Breast epithelium (tissue), 3 donors: ENCODE measurements around the gene HPCA.

Source experiments
- CTCF ChIP-seq, 3 donors: fragments of 450-650 bp; IDR thresholded peaks; one replicate each; pipeline ENCODE4 v1.5.1; 2016 to 2017; ENCODE audit warnings: antibody characterized with exemption in 3 of 3, mild to moderate bottlenecking in 3 of 3, moderate library complexity in 3 of 3
- POLR2A ChIP-seq: fragments of 450-650 bp; IDR thresholded peaks from one replicate; pipeline ENCODE4 v1.6.1; 2016; ENCODE audit warnings: antibody characterized with exemption, mild to moderate bottlenecking, moderate library complexity
- POLR2AphosphoS5 ChIP-seq, 3 donors: sonication (generic); formaldehyde crosslinking; IDR thresholded peaks; one replicate each; pipeline ENCODE4 v1.6.1; 2017; ENCODE audit warnings: antibody characterized with exemption in 3 of 3

DNA sequence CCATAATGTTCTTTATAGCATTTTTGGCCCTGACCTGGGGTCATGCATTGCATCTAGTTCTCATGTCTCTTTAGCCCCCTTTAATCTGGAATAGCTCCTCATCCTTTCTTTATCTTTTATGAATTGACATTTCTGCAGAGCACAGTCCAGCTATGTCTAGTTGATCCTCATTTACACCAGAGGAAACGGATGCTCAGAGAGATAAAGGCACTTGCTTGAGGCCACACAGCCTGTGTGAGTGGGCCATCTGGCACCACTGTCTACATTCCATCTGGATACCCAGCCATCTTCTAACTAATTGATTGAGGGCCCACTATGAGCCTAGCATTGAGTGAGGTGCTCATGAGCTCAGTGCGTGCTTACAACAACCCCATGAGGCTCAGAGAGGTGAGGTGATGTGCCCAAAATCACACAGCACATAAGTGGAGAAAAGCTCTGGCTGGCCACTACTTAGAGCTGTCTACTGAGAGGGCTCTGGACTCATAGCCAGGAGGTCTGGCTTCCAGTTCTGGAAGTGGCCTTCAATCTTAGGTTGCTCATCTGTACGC, 3.5 kb downstream of the HPCA start:
- TF ChIP-seq CTCF (IDR thresholded peaks at IDR 0.05) (no peak), POLR2A (no peak), POLR2AphosphoS5 (IDR thresholded peaks at IDR 0.05) (no peak)
